ENCODE measurements around the gene STRN4. TPM values are rescaled to one million over a fixed set of nuclear protein-coding genes. Genes with fewer than 3 reads are reported as not detected.

Gene STRN4
- total RNA-seq, 2 experiments from 2014 or later: 68.0 to 115 TPM

DNA sequence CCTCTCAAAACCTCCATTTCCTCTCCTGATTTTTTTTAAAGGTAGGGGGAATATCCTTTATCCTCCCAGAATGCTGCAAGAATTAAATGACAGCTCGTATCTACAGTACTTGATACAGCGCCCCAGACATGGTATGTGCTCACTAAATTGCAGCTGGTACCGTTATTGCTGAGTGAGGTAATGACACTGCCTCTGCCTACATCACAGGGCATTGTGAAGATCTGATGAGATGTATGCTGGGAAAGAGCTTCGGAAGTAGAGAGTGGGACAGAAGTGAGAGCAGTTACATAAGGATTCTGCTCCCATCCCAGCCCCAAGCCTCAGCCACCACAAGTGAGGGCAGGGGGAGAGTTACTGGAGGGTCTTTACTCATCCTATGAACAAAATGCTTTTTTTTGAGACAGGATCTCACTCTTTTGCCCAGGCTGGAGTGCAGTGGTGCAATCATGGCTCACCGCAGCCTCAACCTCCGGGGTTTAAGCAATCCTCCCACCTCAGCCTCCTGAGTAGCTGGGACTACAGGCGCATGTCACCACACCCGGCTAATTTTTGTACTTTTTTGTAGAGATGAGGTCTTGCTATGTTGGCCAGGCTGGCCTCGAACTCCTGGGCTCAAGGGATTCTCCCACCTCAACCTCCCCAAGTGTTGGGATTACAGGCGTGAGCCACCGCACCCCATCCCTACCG lies 2.1 kb downstream of the STRN4 start:
- H3K4me3 ChIP-seq (ENCODE audit: low read depth, low read length, poor library complexity, severe bottlenecking): peak overlapping the region; percentile 99
- CTCF ChIA-PET (ENCODE audit: unreplicated experiment): no interaction called here
- H3K4me2 ChIP-seq (ENCODE audit: low read length): peak overlapping the region; percentile 87
- no peaks in the 10 kb centered on the region for H3K9me2 ChIP-seq (ENCODE audit: insufficient read depth, low read length)
- POLR2A ChIA-PET: no interaction called here
- no peak for DNase-seq (ENCODE audit: low spot score)
- H3K27ac ChIP-seq (ENCODE audit: low read depth, low read length, poor library complexity, severe bottlenecking): no peak overlapping the region
- H4K20me1 ChIP-seq (ENCODE audit: insufficient read depth, low read length): peaks cover 15% of the 10 kb centered on the region; the same call in 1 of the 2 replicates
- no peaks in the 10 kb centered on the region for H3K9me3 ChIP-seq (ENCODE audit: low read length)
- H2AFZ ChIP-seq (ENCODE audit: low read length): no peak overlapping the region
- intact Hi-C loops (cut with micrococcal nuclease; ENCODE audit: unreplicated experiment): no loop called here
- H3K79me2 ChIP-seq (ENCODE audit: insufficient read depth, low read depth, low read length): peaks cover 66% of the 10 kb centered on the region
- no peak for TF ChIP-seq EZH2phosphoT487 (IDR thresholded peaks at IDR 0.05; ENCODE audit: borderline replicate concordance, low read depth, low read length)
- TF ChIP-seq, protein P1, sequence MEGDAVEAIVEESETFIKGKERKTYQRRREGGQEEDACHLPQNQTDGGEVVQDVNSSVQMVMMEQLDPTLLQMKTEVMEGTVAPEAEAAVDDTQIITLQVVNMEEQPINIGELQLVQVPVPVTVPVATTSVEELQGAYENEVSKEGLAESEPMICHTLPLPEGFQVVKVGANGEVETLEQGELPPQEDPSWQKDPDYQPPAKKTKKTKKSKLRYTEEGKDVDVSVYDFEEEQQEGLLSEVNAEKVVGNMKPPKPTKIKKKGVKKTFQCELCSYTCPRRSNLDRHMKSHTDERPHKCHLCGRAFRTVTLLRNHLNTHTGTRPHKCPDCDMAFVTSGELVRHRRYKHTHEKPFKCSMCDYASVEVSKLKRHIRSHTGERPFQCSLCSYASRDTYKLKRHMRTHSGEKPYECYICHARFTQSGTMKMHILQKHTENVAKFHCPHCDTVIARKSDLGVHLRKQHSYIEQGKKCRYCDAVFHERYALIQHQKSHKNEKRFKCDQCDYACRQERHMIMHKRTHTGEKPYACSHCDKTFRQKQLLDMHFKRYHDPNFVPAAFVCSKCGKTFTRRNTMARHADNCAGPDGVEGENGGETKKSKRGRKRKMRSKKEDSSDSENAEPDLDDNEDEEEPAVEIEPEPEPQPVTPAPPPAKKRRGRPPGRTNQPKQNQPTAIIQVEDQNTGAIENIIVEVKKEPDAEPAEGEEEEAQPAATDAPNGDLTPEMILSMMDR (conservative IDR thresholded peaks at IDR 0.05; ENCODE audit: low read length): no peak
- peaks cover 35% of the 10 kb centered on the region for H3K4me1 ChIP-seq (ENCODE audit: insufficient read depth, low read length, poor library complexity, severe bottlenecking)
- no TSS peak for BruUV-seq (replicated peaks)
- peaks cover 48% of the 10 kb centered on the region for H3K36me3 ChIP-seq (ENCODE audit: insufficient read depth, low read length)

DNA sequence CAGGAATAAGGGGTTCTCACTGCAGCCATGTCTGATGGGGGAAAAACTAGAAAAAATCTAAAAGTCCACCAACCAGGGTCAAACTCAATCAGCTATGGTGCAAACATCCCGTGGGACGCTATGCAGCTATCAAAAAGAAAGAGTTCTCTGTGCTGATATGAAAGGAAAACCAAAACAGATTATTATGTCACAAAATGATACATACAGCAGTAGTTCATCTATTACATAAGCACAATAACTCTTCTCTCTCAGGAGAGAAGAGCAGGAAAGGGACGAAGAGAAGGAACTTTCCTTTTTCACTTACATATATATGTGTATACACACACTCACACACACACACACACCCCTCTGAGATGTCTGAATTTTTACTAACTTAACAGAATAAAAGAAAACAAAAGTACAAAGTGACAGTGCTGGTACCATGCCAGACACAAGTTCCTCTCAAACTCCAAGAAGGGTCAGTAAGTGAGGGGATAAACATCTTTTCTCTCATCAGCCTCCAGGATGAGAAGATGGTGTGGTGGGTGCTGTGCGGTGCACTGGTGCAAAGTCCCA lies 3.2 kb downstream of the STRN4 start:
- H4K20me1 ChIP-seq (ENCODE audit: insufficient read depth, low read length): peaks cover 15% of the 10 kb centered on the region; the same call in 1 of the 2 replicates
- intact Hi-C loops (cut with micrococcal nuclease; ENCODE audit: unreplicated experiment): no loop called here
- 0 out of 2 replicates have a peak overlapping the region, but pooled peaks have one; percentile 1 for H3K4me2 ChIP-seq (ENCODE audit: low read length)
- H3K79me2 ChIP-seq (ENCODE audit: insufficient read depth, low read depth, low read length): peaks cover 66% of the 10 kb centered on the region
- H3K36me3 ChIP-seq (ENCODE audit: insufficient read depth, low read length): peaks cover 50% of the 10 kb centered on the region
- H2AFZ ChIP-seq (ENCODE audit: low read length): no peak overlapping the region
- no peak for DNase-seq (ENCODE audit: low spot score)
- TF ChIP-seq, protein P1 (conservative IDR thresholded peaks at IDR 0.05; ENCODE audit: low read length): no peak
- no peak for TF ChIP-seq EZH2phosphoT487 (IDR thresholded peaks at IDR 0.05; ENCODE audit: borderline replicate concordance, low read depth, low read length)
- no peak overlapping the region for H3K4me3 ChIP-seq (ENCODE audit: low read depth, low read length, poor library complexity, severe bottlenecking)
- no peak overlapping the region for H3K27ac ChIP-seq (ENCODE audit: low read depth, low read length, poor library complexity, severe bottlenecking)
- H3K9me2 ChIP-seq (ENCODE audit: insufficient read depth, low read length): no peaks in the 10 kb centered on the region
- BruUV-seq (replicated peaks): TSS peak; percentile 56
- CTCF ChIA-PET (ENCODE audit: unreplicated experiment): no interaction called here
- H3K4me1 ChIP-seq (ENCODE audit: insufficient read depth, low read length, poor library complexity, severe bottlenecking): peaks cover 35% of the 10 kb centered on the region
- POLR2A ChIA-PET: no interaction called here
- H3K9me3 ChIP-seq (ENCODE audit: low read length): no peaks in the 10 kb centered on the region

- peaks cover 65% of the 10 kb centered on the region for H3K36me3 ChIP-seq (ENCODE audit: insufficient read depth, low read length)
Measured at GRCh38 chr19:46741447-46741846, 4.8 kb downstream of the STRN4 start.

More at GRCh38 chr19:46741447-46741846, 4.8 kb downstream of the STRN4 start:
- BruUV-seq (replicated peaks): no TSS peak
- DNase-seq (ENCODE audit: low spot score): no peak
- Histone ChIP-seq H3K79me2 (ENCODE audit: insufficient read depth, low read depth, low read length) (peaks cover 66% of the 10 kb centered on the region), H4K20me1 (ENCODE audit: insufficient read depth, low read length) (peaks cover 15% of the 10 kb centered on the region; the same call in 1 of the 2 replicates), H3K4me1 (ENCODE audit: insufficient read depth, low read length, poor library complexity, severe bottlenecking) (peaks cover 21% of the 10 kb centered on the region), H3K9me2 (ENCODE audit: insufficient read depth, low read length) (no peaks in the 10 kb centered on the region), H3K4me3 (ENCODE audit: low read depth, low read length, poor library complexity, severe bottlenecking) (no peak overlapping the region), H2AFZ (ENCODE audit: low read length) (no peak overlapping the region), H3K9me3 (ENCODE audit: low read length) (no peaks in the 10 kb centered on the region), H3K27ac (ENCODE audit: low read depth, low read length, poor library complexity, severe bottlenecking) (no peak overlapping the region), H3K4me2 (ENCODE audit: low read length) (no peak overlapping the region)
- ChIA-PET POLR2A (no interaction called here), CTCF (ENCODE audit: unreplicated experiment) (interaction anchor here (0.6 kb wide), 1 partner anchor 83 kb away, joined by 12 read pairs; no protein-coding TSS in a partner anchor)
- no peak for TF ChIP-seq EZH2phosphoT487 (IDR thresholded peaks at IDR 0.05; ENCODE audit: borderline replicate concordance, low read depth, low read length)
- TF ChIP-seq, protein P1 (conservative IDR thresholded peaks at IDR 0.05; ENCODE audit: low read length): no peak
- intact Hi-C loops (cut with micrococcal nuclease; ENCODE audit: unreplicated experiment): no loop called here

All from OCI-LY7 (cell line).